Type B pancreatic cell (in vitro differentiated cells): ENCODE measurements around the gene TTLL8. TPM values are rescaled to one million over a fixed set of nuclear protein-coding genes. Genes with fewer than 3 reads are reported as not detected.

ENCODE experiments used
- DNase-seq: peaks from one replicate; pipeline ENCODE4 v3.0.0; 2021; ENCODE audit warnings: mixed read lengths; ENCODE audit not compliant: unreplicated experiment; ENCODE audit errors: extremely low spot score
- H3K27ac Mint-ChIP-seq: 2 replicates; pipeline ENCODE4 v1.8.0; 2021; ENCODE audit warnings: mild to moderate bottlenecking, mixed read lengths
- H3K27me3 Mint-ChIP-seq: 2 replicates; pipeline ENCODE4 v1.8.0; 2021; ENCODE audit warnings: mixed read lengths
- H3K36me3 Mint-ChIP-seq: 2 replicates; pipeline ENCODE4 v1.8.0; 2021; ENCODE audit warnings: mixed read lengths
- H3K4me1 Mint-ChIP-seq: one replicate; pipeline ENCODE4 v1.8.0; 2021; ENCODE audit warnings: mixed read lengths; ENCODE audit not compliant: unreplicated experiment
- H3K4me3 Mint-ChIP-seq: 2 replicates; pipeline ENCODE4 v1.8.0; 2021; ENCODE audit warnings: mild to moderate bottlenecking, mixed read lengths
- H3K9me3 Mint-ChIP-seq: 2 replicates; pipeline ENCODE4 v1.8.0; 2021; ENCODE audit warnings: mixed read lengths
- CTCF ChIP-seq: fragments of 200-600 bp; sonication (generic); conservative IDR thresholded peaks from 2 replicates; pipeline ENCODE4 v1.5.0; 2021; ENCODE audit warnings: antibody characterized with exemption, mild to moderate bottlenecking
- total RNA-seq: library from RNA; stranded (reverse); gene quantifications from 2 replicates; pipeline ENCODE4 v1.2.1, GENCODE V29; 2021; ENCODE audit warnings: low replicate concordance

Gene TTLL8
- total RNA-seq, 1 donor from 2014 or later = not detected

- no peak for TF ChIP-seq CTCF
- Mint-ChIP-seq H3K27ac (no peak overlapping the region), H3K27me3 (peaks cover 21% of the 10 kb centered on the region), H3K4me1 (peaks cover 14% of the 10 kb centered on the region), H3K9me3 (no peaks in the 10 kb centered on the region), H3K36me3 (no peaks in the 10 kb centered on the region), H3K4me3 (no peak overlapping the region)
- DNase-seq = no peak
Measured at GRCh38 chr22:50001388-50002231, 56.5 kb downstream of the TTLL8 start.

DNA sequence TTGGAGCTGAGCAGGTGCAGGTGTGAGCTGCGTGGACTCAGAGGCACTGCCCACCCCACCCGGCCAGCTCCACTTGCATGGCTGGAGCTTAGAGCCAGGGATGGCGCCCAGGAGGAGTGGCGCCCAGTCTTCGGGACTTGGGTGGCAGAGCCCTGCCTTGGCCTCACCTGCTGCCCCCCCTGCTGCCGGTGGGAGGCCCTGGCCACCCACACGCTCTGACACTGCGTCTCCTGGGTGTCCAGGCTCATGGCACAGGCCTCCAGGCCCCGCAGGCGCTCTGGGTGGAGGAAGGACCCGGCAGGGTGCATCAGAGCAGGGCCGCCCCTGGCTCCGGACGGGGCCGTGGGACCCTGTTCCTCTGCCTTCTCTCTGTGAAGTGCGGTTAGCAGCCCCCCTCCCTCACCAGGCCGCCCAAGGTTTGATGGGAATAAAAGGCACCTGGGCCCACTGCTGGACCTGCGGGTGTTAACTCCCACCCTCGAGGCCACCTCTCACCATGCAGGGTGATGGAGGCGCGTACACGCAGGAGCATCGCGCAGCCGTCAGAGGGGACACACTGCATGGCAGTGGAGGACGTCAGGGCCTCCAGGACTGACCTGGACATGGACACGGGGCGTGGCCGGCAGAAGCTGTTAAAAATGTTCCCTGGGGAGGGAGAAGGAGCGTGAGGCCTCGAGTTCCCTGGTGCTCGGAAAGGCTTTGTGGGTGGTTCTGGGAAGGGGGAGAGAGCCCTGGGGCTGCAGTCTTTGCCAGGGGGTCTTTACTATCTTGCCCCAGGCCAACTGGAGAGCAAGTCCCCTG lies 57.3 kb downstream of the TTLL8 start:
- DNase-seq = no peak
- Mint-ChIP-seq H3K27ac (no peak overlapping the region), H3K4me3 (no peak overlapping the region), H3K9me3 (no peaks in the 10 kb centered on the region), H3K4me1 (peaks cover 14% of the 10 kb centered on the region), H3K27me3 (peaks cover 21% of the 10 kb centered on the region), H3K36me3 (no peaks in the 10 kb centered on the region)
- no peak for TF ChIP-seq CTCF

DNA sequence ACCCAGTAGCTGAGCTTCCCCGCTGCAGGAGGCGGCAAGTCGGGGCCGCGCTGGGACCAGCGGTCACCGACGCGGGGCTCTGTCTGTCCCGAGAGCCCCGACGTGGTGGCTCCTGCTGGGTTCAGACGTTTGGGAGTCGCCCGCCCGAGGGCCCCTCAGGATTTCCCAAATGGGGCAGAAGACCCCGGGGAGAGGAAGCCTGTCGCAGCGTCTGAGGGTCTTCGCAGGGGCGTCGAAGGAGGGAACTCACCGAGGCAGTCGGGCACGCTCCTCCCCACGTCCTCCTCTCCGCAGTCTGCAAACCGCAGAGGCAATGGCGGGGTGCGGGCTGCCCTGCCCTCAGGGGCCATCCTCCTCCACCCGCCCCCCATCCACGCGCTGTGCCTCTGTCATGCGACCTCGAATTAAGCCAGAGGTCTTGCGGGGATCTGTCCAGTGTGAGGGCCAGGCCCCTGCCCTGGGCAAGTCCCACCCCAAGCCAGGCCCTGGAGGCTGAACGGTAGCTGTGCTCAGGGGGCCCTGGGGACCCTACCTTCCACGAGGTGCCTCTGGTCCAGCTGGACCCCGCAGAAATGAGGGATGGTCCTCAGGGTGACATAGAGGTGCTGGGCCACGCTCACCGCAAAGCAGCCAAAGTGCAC lies 58.0 kb downstream of the TTLL8 start:
- no peak for DNase-seq
- H3K27ac Mint-ChIP-seq = no peak overlapping the region

GRCh38 chr22:49999063-49999945 lies 58.8 kb downstream of the TTLL8 start:
- H3K4me3 Mint-ChIP-seq = peak overlapping the region; percentile 49
- H3K27ac Mint-ChIP-seq = no peak overlapping the region
- H3K36me3 Mint-ChIP-seq = no peaks in the 10 kb centered on the region
- TF ChIP-seq CTCF = no peak
- no peak for DNase-seq
- H3K9me3 Mint-ChIP-seq = no peaks in the 10 kb centered on the region
- peaks cover 14% of the 10 kb centered on the region for H3K4me1 Mint-ChIP-seq
- peaks cover 17% of the 10 kb centered on the region for H3K27me3 Mint-ChIP-seq

More for the DNA sequence above, 58.0 kb downstream of the TTLL8 start:
- no peak for TF ChIP-seq CTCF
- no peaks in the 10 kb centered on the region for H3K36me3 Mint-ChIP-seq
- H3K9me3 Mint-ChIP-seq = no peaks in the 10 kb centered on the region
- peaks cover 14% of the 10 kb centered on the region for H3K4me1 Mint-ChIP-seq
- peaks cover 18% of the 10 kb centered on the region for H3K27me3 Mint-ChIP-seq
- no peak overlapping the region for H3K4me3 Mint-ChIP-seq

GRCh38 chr22:49998718-49999062 lies 59.4 kb downstream of the TTLL8 start:
- Mint-ChIP-seq H3K4me1 (peaks cover 12% of the 10 kb centered on the region), H3K9me3 (no peaks in the 10 kb centered on the region), H3K27me3 (peaks cover 15% of the 10 kb centered on the region), H3K36me3 (no peaks in the 10 kb centered on the region), H3K4me3 (peak overlapping the region; percentile 46), H3K27ac (no peak overlapping the region)
- TF ChIP-seq CTCF = no peak
- no peak for DNase-seq
